GM12875 (cell line): ENCODE results near the gene TMEM272.
A peak's percentile ranks its signal among the peaks of the same experiment; 100 is the strongest.

Source experiments
- H3K4me3 ChIP-seq: one replicate; pipeline ENCODE4 v1.5.1; 2011; ENCODE audit warnings: low read depth, low read length, control low read depth
- CTCF ChIP-seq: IDR thresholded peaks from 2 replicates; pipeline ENCODE4 v1.5.1; 2011; ENCODE audit warnings: low read depth, mild to moderate bottlenecking, control low read depth, inconsistent platforms, low read length, moderate library complexity, borderline replicate concordance; ENCODE audit not compliant: insufficient read depth

The TMEM272 gene

GRCh38 chr13:51781246-51782022, 63.5 kb downstream of the TMEM272 start:
- H3K4me3 ChIP-seq, result no peak overlapping the region
- peak; percentile 31; the same call in 1 of the 2 replicates for TF ChIP-seq CTCF

GRCh38 chr13:51780099-51780498, 64.9 kb downstream of the TMEM272 start:
- TF ChIP-seq CTCF, result no peak
- H3K4me3 ChIP-seq, result no peak overlapping the region

GRCh38 chr13:51778392-51778791, 66.6 kb downstream of the TMEM272 start:
- no peak for TF ChIP-seq CTCF
- no peak overlapping the region for H3K4me3 ChIP-seq

- no peak for TF ChIP-seq CTCF
- no peak overlapping the region for H3K4me3 ChIP-seq
Observed at GRCh38 chr13:51777921-51778320, 67.1 kb downstream of the TMEM272 start.

- TF ChIP-seq CTCF, result no peak
Observed at GRCh38 chr13:51776179-51776578, 68.8 kb downstream of the TMEM272 start.

GRCh38 chr13:51773515-51773914, 71.5 kb downstream of the TMEM272 start:
- H3K4me3 ChIP-seq, result no peak overlapping the region
- no peak for TF ChIP-seq CTCF

More at GRCh38 chr13:51776179-51776578, 68.8 kb downstream of the TMEM272 start:
- no peak overlapping the region for H3K4me3 ChIP-seq

- TF ChIP-seq CTCF, result no peak
- H3K4me3 ChIP-seq, result no peak overlapping the region
Observed at GRCh38 chr13:51772781-51773180, 72.2 kb downstream of the TMEM272 start.
